Neural cell (in vitro differentiated cells): ENCODE data around the gene METTL14. TPM values are rescaled to one million over a fixed set of nuclear protein-coding genes. Genes with fewer than 3 reads are reported as not detected.

Experiments used
- H2AFZ ChIP-seq: fragments of 200-600, 300-800 bp; sonication (generic), shearing (Covaris generic); 2 replicates; pipeline ENCODE4 v1.6.0; 2014; ENCODE audit warnings: low read depth, mild to moderate bottlenecking, antibody characterized with exemption, low read length, moderate library complexity
- H3F3A ChIP-seq: fragments of 200-600 bp; shearing (Covaris generic); 2 replicates; pipeline ENCODE4 v1.6.1; 2016; ENCODE audit warnings: mild to moderate bottlenecking, moderate library complexity, mixed read lengths, antibody characterized with exemption, low read length; ENCODE audit not compliant: insufficient read depth, poor library complexity, severe bottlenecking
- H3K27ac ChIP-seq: fragments of 200-600, 300-800 bp; sonication (generic), shearing (Covaris generic); 2 replicates; pipeline ENCODE4 v1.5.1; 2014; ENCODE audit warnings: mild to moderate bottlenecking, low read length, moderate library complexity
- H3K27me3 ChIP-seq: fragments of 300-800, 200-600 bp; sonication (generic), shearing (Covaris generic); 2 replicates; pipeline ENCODE4 v1.6.0; 2014; ENCODE audit warnings: mild to moderate bottlenecking, low read depth, low read length, moderate library complexity; ENCODE audit not compliant: insufficient read depth
- H3K36me3 ChIP-seq: fragments of 300-800, 200-600 bp; sonication (generic), shearing (Covaris generic); 2 replicates; pipeline ENCODE4 v1.5.1; 2014; ENCODE audit warnings: mild to moderate bottlenecking, antibody characterized with exemption, low read length, moderate library complexity; ENCODE audit not compliant: insufficient read depth
- H3K4me2 ChIP-seq: fragments of 300-800, 200-600 bp; sonication (generic), shearing (Covaris generic); 2 replicates; pipeline ENCODE4 v1.6.0; 2014; ENCODE audit warnings: mild to moderate bottlenecking, low read length
- H3K4me3 ChIP-seq: fragments of 300-800, 200-600 bp; sonication (generic), shearing (Covaris generic); 2 replicates; pipeline ENCODE4 v1.5.1; 2014; ENCODE audit warnings: mild to moderate bottlenecking, low read length, moderate library complexity
- H3K79me2 ChIP-seq: fragments of 200-600 bp; shearing (Covaris generic); replicated peaks from 2 replicates; pipeline ENCODE4 v1.6.0; 2014; ENCODE audit warnings: mild to moderate bottlenecking, low read length, moderate library complexity; ENCODE audit not compliant: insufficient read depth
- H3K9ac ChIP-seq: fragments of 300-800, 200-600 bp; sonication (generic), shearing (Covaris generic); 2 replicates; pipeline ENCODE4 v1.6.1; 2016; ENCODE audit warnings: mild to moderate bottlenecking, low read length, mixed read lengths
- H3K9me2 ChIP-seq: fragments of 200-600 bp; shearing (Covaris generic); 2 replicates; pipeline ENCODE4 v1.6.1; 2016; ENCODE audit warnings: mild to moderate bottlenecking, low read length, mixed read lengths; ENCODE audit not compliant: insufficient read depth
- H3K9me3 ChIP-seq: fragments of 200-600, 300-800 bp; sonication (generic), shearing (Covaris generic); 2 replicates; pipeline ENCODE4 v1.6.1; 2016; ENCODE audit warnings: mild to moderate bottlenecking, mixed run types, low read length, moderate library complexity, mixed read lengths
- H4K20me1 ChIP-seq: fragments of 200-600 bp; shearing (Covaris generic); 2 replicates; pipeline ENCODE4 v1.6.1; 2016; ENCODE audit warnings: mild to moderate bottlenecking, mixed run types; ENCODE audit not compliant: insufficient read depth
- CTCF ChIP-seq: fragments of 450-650 bp; IDR thresholded peaks from 2 replicates; pipeline ENCODE4 v1.5.1; 2014; ENCODE audit warnings: antibody characterized with exemption, mild to moderate bottlenecking, moderate library complexity; ENCODE audit not compliant: poor library complexity, severe bottlenecking
- EZH2 ChIP-seq: fragments of 200-600, 300-800 bp; shearing (Covaris generic), sonication (generic); IDR thresholded peaks from 2 replicates; pipeline ENCODE4 v1.6.1; 2014; ENCODE audit warnings: antibody characterized with exemption, low read length, borderline replicate concordance, mild to moderate bottlenecking; ENCODE audit not compliant: insufficient read depth, poor library complexity, severe bottlenecking
- MXI1 ChIP-seq: fragments of 450-650 bp; conservative IDR thresholded peaks from 2 replicates; pipeline ENCODE4 v1.6.1; 2014; ENCODE audit warnings: antibody characterized with exemption, mild to moderate bottlenecking; ENCODE audit not compliant: poor library complexity, severe bottlenecking
- POLR2AphosphoS5 ChIP-seq: IDR thresholded peaks from 2 replicates; pipeline ENCODE4 v1.6.1; 2012
- RAD21 ChIP-seq: fragments of 450-650 bp; conservative IDR thresholded peaks from 2 replicates; pipeline ENCODE4 v1.6.1; 2014; ENCODE audit warnings: antibody characterized with exemption, mild to moderate bottlenecking, moderate library complexity
- REST ChIP-seq: IDR thresholded peaks from 2 replicates; pipeline ENCODE4 v1.6.1; 2012; ENCODE audit warnings: borderline replicate concordance
- SMC3 ChIP-seq: fragments of 450-650 bp; conservative IDR thresholded peaks from 2 replicates; pipeline ENCODE4 v1.6.1; 2014; ENCODE audit warnings: antibody characterized with exemption, mild to moderate bottlenecking, moderate library complexity; ENCODE audit not compliant: poor library complexity
- polyA plus RNA-seq: library from polyadenylated mRNA; depleted of rRNA; stranded (reverse); fragments of >200 nt; gene quantifications from 2 replicates; pipeline ENCODE4 v1.2.3, GENCODE V29; 2014

METTL14 gene
- polyA plus RNA-seq, 1 donor from 2014 or later: 18.8 TPM

- H3F3A ChIP-seq: no peaks in the 10 kb centered on the region
- H3K27ac ChIP-seq: no peak overlapping the region
These were observed 56.9 kb downstream of the METTL14 start for GRCh38 chr4:118742050-118742449.

GRCh38 chr4:118743867-118744266, 58.7 kb downstream of the METTL14 start:
- no peak overlapping the region for H2AFZ ChIP-seq
- H3K4me2 ChIP-seq: no peak overlapping the region
- H3K4me3 ChIP-seq: no peak overlapping the region
- no peaks in the 10 kb centered on the region for H3K9me3 ChIP-seq
- H3K27ac ChIP-seq: no peak overlapping the region
- H3F3A ChIP-seq: no peaks in the 10 kb centered on the region
- no peak overlapping the region for H3K9ac ChIP-seq
- no peaks in the 10 kb centered on the region for H3K79me2 ChIP-seq
- H3K27me3 ChIP-seq: no peaks in the 10 kb centered on the region
- H3K9me2 ChIP-seq: no peaks in the 10 kb centered on the region
- no peaks in the 10 kb centered on the region for H3K36me3 ChIP-seq
- no peaks in the 10 kb centered on the region for H4K20me1 ChIP-seq
- no peak for TF ChIP-seq RAD21
- no peak for TF ChIP-seq CTCF
- TF ChIP-seq SMC3: no peak
- TF ChIP-seq MXI1: no peak
- no peak for TF ChIP-seq REST
- TF ChIP-seq EZH2: no peak

More at GRCh38 chr4:118742050-118742449, 56.9 kb downstream of the METTL14 start:
- H2AFZ ChIP-seq: no peak overlapping the region
- H3K9ac ChIP-seq: no peak overlapping the region
- no peaks in the 10 kb centered on the region for H4K20me1 ChIP-seq
- H3K4me2 ChIP-seq: no peak overlapping the region
- H3K27me3 ChIP-seq: no peaks in the 10 kb centered on the region
- H3K9me2 ChIP-seq: no peaks in the 10 kb centered on the region
- no peak overlapping the region for H3K4me3 ChIP-seq
- H3K79me2 ChIP-seq: no peaks in the 10 kb centered on the region
- H3K36me3 ChIP-seq: no peaks in the 10 kb centered on the region
- H3K9me3 ChIP-seq: no peaks in the 10 kb centered on the region
- no peak for TF ChIP-seq SMC3
- TF ChIP-seq CTCF: no peak
- no peak for TF ChIP-seq RAD21
- no peak for TF ChIP-seq EZH2
- no peak for TF ChIP-seq POLR2AphosphoS5
- no peak for TF ChIP-seq MXI1
- no peak for TF ChIP-seq REST
